KG1 (cell line): ENCODE data around the gene ADCY1.

Experiments
- DNase-seq: peaks from one replicate; lab custom pipeline; 2025; lab: John Stamatoyannopoulos, UW

ADCY1 gene

GRCh38 chr7:45695249-45695995 lies 121.3 kb downstream of the ADCY1 start:
- no peak for DNase-seq

GRCh38 chr7:45696476-45696875 lies 122.3 kb downstream of the ADCY1 start:
- no peak for DNase-seq

- no peak for DNase-seq
Measured at GRCh38 chr7:45697576-45698136, 123.5 kb downstream of the ADCY1 start.

- DNase-seq: no peak
Measured at GRCh38 chr7:45698303-45699014, 124.3 kb downstream of the ADCY1 start.

- DNase-seq: no peak
Measured at GRCh38 chr7:45699015-45699309, 124.8 kb downstream of the ADCY1 start.

GRCh38 chr7:45699726-45700390 lies 125.7 kb downstream of the ADCY1 start:
- DNase-seq: no peak

- no peak for DNase-seq
Measured at GRCh38 chr7:45700556-45700955, 126.4 kb downstream of the ADCY1 start.

- no peak for DNase-seq
Measured at GRCh38 chr7:45701701-45702510, 127.7 kb downstream of the ADCY1 start.

GRCh38 chr7:45702751-45703150 lies 128.6 kb downstream of the ADCY1 start:
- DNase-seq: no peak

- DNase-seq: no peak
Measured at GRCh38 chr7:45703373-45703821, 129.2 kb downstream of the ADCY1 start.

- no peak for DNase-seq
Measured at GRCh38 chr7:45703911-45704682, 129.9 kb downstream of the ADCY1 start.

- no peak for DNase-seq
Measured at GRCh38 chr7:45704683-45705016, 130.5 kb downstream of the ADCY1 start.

- DNase-seq: no peak
Measured at GRCh38 chr7:45708046-45708950, 134.1 kb downstream of the ADCY1 start.

GRCh38 chr7:45709168-45710042 lies 135.2 kb downstream of the ADCY1 start:
- no peak for DNase-seq

- DNase-seq: no peak
Measured at GRCh38 chr7:45710271-45711160, 136.3 kb downstream of the ADCY1 start.

GRCh38 chr7:45711161-45711490 lies 137.0 kb downstream of the ADCY1 start:
- DNase-seq: no peak

- no peak for DNase-seq
Measured at GRCh38 chr7:45712057-45712689, 138.0 kb downstream of the ADCY1 start.
